Measurements from ENCODE around the gene OLIG3.

OLIG3 gene

DNA sequence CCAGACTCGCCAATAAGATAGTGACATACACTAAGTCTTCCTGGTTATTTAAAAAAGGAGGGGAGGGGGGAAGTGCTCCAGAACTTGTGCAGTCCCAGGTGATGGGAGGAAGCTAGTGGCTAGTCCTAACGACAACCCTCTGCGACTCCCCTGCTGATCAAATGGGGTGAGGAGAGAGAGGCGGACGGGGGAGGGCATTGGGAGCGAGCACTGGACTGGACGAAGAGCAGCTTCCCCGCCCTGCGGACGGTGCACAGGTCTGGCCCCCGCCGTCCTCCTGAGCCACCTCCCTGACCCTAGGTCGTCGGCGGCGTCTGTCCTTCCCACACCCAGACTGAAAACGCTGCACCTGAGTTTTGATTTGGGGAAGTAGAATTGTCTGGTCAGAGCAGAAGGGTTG lies 2.2 kb upstream of the OLIG3 start:
- DNase-seq: no peak

DNA sequence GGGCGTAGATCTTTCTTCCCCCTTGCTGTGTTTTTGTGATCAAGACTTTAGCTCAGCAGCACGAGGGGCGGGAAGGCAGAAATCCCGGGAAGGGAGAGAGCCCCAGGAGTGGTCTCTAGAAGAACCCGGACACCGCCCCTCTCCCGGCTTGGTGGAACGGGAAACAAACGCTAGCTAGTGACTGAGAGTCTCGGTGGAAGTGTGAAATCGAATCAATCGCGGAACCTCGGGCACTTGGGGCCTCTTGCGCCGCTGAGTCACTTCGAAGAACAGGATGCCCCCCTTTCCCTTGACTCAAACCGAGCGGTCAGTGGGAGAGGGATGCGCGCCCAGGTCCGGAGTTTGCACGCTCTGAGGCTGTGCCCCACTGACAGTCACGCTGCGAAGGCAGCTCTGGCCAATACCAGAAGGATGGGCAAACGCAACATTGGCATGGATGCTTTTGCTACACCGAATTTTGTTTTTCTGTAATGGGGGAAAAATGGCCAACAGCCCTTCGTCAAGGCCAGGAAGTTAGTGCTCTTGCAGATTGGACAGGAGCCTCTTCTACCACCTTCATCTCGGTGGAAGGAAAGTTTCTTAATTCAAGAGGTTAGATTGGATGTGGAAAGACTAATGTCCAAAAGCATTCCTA lies 1.6 kb upstream of the OLIG3 start:
- DNase-seq: no peak

GRCh38 chr6:137494988-137495702 lies 951 bp upstream of the OLIG3 start:
- no peak for DNase-seq

DNA sequence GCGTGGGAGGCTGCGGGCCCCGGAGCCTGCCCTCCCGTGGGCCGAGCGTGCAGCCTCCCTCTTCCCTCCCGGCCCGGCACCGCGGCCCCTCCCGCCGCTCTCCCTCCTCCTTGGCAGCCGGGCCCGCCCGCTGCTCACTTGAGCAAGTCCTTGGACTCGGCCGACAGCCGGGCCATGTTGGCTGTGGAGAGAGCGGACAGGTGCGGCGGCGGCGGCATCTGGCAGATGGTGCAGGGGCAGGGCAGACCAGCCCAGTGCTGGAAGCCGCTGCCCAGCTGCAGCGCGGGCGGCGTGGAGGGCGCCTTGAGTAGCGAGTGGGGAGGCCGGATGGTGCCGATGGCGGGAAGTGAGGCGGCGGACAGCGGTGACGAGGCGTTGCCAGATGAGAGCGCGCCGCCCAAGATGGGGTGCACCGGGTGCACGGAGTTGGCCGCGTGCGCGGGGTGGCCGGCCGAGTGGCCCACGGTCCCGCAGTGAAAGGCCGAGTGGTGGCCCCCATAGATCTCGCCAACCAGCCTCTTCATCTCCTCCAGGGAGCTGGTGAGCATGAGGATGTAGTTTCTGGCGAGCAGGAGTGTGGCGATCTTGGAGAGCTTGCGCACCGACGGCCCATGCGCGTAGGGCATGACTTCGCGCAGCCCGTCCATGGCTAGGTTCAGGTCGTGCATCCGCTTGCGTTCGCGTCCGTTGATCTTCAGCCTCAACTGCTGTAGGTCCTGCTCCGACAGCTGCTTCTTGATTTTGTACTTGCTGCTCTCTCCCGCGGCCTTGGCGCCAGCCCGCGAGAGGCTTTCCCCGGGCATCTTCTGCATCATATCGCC lies 766 bp downstream of the OLIG3 start:
- no peak for DNase-seq

GRCh38 chr6:137492289-137493217 lies 1.6 kb downstream of the OLIG3 start:
- DNase-seq: no peak

DNA sequence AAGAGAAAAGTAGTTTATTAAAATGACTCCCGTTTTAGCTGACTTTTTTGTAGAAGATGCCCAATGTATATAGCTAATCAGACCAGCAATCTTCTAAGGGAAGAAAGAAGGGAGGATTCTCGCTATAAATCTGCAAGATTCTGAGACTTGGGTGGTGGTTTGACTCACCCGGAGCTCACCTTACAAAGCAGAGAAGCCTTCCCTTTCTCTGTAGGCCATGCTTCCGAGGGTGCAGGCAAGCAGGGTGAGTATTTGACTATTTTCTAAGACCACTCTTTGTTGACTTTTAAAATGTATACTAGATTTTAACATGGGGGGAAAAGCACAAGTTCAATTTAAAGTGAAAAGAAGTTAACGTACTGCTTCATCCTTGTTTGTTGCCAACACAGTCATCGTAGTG lies 2.7 kb downstream of the OLIG3 start:
- no peak for DNase-seq

DNA sequence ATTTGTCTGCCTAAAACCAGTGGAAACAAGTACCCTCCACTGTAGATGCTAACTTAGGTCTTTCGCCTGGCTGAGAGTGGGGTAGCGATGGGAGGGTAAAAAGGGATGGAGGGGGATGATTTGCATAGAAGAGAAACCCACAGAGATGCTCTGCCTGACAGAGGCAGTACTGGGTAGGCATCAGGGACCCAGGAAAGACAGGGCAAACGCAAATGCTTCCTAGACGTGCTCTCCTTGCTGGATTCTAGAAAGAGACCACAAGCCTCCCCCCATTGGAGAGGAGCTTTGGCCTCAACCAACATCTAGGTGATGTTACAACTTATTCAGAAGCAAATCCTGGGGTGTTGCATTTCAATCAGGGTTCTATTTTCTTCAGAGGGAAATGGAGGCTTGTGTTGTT lies 3.2 kb downstream of the OLIG3 start:
- DNase-seq: no peak

DNA sequence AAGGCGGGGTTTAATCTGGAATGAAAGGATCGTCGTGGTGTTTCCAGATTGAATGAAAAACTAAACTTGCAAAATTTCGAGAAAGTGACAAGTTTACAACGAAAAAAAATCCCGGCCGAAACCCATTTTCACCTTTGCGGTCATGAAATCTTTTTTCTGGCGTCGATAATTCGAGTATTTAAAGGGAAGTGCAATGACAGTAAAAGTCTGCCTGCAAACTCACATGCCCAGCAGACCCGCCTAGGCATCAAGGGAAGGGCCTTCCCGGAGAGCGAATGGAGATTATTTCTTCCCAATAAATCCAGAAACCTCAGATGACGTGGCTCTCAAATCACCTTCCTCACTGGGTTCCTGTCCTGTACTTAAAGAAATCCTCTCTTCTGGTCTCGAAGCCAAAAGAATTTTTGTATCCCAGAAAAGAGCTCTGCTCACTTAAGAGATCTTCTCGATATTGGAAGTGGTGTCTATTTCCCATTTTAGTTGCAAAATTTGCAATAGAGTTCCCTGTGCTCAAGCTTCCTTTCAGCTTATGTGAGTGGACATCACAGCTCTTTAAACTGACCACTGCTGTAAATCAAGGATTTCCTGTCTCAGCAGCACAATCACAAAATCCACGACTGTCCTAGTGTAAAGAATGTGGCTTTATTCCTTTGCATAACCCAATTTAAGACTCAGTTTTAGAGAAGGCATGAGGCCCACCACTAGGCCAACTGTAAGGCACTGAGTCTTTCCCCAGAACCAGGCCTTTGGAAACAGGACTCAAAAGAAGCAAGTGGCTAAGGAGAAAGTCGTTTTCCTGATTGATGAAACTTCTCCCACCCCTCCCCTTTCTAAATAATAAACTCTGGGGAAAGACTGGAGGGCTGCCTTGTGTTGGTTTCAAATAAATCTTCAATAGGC lies 3.9 kb downstream of the OLIG3 start:
- DNase-seq: no peak

DNA sequence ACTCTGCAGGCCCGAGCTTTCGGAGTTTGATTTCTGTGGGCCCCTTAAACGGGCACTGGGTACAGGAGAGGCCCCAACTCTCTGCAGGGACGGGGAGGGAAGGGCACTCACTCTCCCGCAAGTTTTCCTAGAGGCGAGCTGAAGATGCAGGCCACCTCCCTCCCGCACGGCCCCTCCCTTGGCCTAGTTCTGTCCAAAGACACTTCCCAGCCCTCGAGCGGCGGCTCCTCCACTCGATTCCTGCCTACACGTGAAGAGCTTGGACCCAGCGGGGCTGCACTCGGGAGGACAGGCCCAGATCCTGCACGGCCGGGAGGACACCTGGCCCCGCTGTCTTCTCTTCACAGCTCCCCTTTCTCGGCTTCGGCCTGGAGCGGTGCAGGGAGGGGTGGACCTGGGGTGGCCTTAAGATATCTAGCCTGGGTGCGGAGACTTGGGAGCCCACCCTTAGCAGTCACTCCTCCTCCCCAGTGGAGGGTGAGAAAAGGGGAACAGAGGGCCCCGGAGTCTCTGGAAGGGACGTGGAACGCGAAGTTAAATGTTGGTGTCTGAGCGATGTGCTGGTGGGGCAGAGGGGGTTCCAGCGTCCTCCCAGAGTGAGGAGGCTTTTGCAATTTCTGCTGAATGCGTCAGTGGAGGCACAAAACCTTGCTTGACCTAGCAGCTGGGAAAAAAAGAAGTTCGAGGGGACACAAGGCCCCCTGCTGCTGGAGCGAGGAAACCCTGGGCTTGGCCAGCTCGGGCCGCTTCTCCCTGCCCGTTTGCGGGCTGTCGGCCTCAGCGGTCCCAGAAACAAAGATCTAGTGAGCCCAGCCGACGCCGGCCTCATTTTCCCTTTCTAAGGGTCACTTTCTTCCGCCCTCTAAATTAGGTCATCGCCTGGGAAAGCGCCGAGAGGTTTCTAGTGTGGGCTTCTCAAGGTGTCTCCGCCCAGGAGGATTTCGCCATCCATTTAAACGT lies 4.9 kb downstream of the OLIG3 start:
- no peak for DNase-seq

DNA sequence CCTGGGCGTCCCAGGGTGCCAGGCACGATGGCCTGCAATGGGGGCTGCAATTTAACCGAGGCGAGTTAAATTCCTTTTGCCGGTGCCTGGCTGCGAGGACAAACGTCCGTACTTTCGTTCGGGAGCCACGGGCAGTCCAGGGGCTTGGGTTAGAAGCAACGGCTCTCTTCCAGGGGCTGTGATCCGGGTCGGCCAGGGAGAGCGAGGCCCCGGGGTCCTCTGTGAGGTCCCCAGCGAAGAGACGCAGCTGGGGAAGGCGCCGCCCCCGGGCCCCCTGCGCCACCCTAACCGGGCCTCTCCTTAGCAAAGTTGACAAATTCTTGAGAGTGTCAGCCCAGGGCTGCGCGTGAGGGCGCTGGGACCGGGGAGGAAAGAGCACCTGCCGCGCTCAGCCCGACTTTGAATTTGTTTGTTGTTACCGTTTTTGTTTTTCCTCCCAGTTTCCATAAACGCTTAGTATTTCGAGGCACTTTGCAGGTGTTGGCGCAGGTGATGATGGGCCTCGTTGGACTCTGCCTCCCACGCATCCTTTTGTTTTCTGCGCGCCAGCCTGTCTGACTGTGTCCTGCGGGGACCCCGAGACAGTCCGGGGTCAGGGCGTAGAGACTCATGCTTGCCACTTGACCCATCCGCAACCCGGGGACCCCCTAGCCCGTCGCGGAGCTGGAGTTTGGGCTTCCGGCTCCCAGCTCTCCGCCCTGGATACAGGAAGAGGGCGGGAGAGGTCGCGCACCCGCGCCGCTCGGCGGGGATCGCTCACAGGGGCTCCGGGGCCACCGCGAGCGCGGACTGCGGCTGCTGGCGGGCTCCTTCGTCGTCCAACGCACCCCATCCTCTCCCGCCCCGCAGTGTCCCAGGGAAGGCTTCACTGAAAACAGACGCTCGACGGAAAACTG lies 5.8 kb downstream of the OLIG3 start:
- DNase-seq: no peak

GRCh38 chr6:137487869-137488149 lies 6.4 kb downstream of the OLIG3 start:
- DNase-seq: no peak

- DNase-seq: no peak
These were observed 6.9 kb downstream of the OLIG3 start for GRCh38 chr6:137487181-137487868.

DNA sequence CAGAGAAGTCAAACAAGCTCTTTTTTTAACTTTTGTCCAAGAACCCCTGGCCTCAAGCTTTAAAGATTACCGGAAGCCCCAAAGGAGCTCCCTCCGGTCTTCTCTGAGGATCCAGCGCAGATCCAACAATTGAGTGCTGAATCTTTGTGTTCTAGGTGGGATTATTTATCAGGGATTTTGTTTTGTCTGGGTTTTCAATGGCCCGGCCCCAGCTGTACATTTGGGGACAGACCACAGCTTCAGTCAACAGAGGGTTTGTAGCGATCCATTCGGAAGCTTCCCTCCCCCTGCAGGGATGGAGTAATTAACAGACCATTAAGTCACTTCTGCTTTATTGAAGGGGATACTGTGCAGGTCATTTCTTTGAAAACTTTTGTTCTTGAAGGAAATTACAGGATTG lies 7.8 kb downstream of the OLIG3 start:
- no peak for DNase-seq

DNA sequence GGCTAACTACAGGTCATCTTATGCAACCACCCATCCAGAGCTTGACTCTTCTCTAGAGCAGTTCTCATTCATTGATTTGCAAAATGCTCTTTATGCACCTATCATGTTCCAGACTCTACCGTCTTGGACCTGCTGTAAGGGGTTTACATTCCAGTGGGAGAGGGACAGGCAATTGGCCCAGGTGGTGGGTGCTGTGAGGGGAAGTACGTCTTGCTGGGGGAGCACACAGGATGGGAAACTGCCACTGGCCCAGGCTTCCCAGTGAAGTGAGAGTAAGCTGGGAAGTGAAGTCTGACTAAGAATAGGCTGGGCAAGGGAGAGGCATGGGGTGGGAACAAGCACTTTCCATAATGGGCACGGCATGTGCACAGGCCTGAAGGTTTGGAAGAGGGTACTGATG lies 13.8 kb downstream of the OLIG3 start:
- DNase-seq: no peak

- DNase-seq: no peak
These were observed 19.1 kb downstream of the OLIG3 start for GRCh38 chr6:137475103-137475502.

DNA sequence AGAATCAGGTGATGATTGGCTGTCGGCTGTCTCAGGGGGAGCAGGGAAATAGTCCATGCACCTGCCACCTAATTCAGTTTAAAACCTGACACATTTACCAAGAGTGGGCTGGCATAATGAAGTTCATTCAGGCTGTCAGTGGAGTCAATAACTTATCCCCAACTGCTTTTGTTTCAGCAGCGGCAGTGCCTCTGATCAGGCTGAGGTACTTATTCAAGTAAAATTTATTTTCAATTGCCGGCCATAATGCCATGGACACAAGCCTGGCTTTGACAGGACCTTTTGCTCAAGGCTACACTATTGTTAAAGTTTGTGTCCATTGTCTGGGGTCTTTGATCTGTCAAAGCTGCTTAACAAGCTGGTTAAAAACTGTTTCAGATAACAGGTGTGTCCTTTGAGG lies 20.6 kb downstream of the OLIG3 start:
- DNase-seq: no peak

DNA sequence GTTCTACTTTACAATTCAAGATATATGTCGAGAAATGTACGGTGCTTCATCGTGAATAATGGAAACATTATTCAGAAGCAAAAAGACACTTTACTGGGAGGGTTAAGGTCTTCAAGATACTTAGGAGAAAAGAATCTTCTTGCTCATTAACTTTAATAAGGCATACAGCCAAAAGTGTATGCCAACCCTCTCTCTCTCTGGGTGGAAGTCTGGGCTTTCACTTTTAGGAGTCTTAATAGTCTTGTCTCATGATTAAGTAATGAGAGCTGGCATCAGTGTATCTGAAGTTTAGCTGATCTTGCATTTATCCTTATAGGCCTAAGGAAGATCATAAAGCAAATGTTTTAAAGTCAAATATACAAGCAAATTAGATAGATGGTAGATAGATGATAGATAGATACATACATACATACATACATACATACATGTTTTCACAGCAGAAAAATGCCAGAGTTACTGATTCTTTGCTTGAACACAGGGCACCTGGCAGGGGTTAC lies 21.5 kb downstream of the OLIG3 start:
- no peak for DNase-seq

All from nucleus accumbens (tissue), 56 donors.